Measurements from ENCODE around the gene TRIM27.

The TRIM27 gene

DNA sequence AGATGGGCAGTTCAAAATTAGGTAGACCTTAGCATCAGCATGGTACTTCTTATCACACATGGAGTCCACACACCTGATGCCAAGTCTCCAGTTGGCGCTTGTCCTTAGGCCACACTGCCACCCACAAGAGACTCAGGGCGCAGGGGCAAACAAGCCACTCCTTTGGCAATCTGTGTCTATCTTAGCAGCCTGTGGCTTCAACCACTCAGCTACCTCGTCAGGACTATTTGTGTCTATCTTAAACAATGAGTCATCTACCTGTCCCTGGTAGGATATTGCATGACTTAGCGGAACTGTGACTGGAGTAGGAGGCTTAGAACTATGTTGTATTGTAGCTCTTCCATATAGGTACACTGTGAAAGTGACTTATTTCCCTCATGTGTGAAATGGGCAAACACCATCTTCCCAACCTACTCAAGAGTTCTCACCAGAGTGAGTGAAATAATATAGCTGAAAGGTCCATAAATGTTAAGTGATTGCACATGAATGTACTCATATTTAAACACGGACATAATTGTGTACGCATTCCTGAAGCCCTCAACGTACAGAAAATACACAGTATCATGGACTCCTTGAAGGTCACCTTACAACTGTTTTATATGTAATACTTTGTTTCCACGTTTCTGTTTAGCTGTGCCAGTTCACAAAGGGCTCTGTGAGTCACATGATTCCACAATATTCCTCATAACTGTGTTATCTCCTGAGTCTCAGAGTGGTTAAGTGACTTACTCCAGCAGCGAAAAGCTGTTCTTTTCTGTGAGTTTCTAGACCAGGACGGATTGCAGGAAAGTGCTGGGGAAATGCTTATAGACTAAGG is 1.6 kb downstream of the TRIM27 start:
- H3K4me3 ChIP-seq (IDR thresholded peaks at IDR 0.05; ENCODE audit: insufficient read depth, low read depth, low read length), result no peak overlapping the region
- H3K27me3 ChIP-seq (ENCODE audit: insufficient read depth, low read depth), result no peaks in the 10 kb centered on the region
- H2AFZ ChIP-seq (ENCODE audit: low read depth), result peak overlapping the region; percentile 100
- peak overlapping the region; percentile 94 for H3K9ac ChIP-seq
- H3K27ac ChIP-seq, result peak overlapping the region; percentile 91
- H3K36me3 ChIP-seq (ENCODE audit: insufficient read depth), result peaks cover 12% of the 10 kb centered on the region; the same call in 1 of the 2 replicates
- H3K79me2 ChIP-seq (ENCODE audit: insufficient read depth, low read depth), result peaks cover 47% of the 10 kb centered on the region
- H3K4me1 ChIP-seq (ENCODE audit: low read depth, poor library complexity, severe bottlenecking), result peaks cover 25% of the 10 kb centered on the region
- no peaks in the 10 kb centered on the region for H4K20me1 ChIP-seq (ENCODE audit: insufficient read depth)
- no peak for TF ChIP-seq CTCF (conservative IDR thresholded peaks at IDR 0.05; ENCODE audit: low read depth, low read length)
- peak overlapping the region; percentile 98 for H3K4me2 ChIP-seq

GRCh38 chr6:28920281-28920680 is 3.5 kb downstream of the TRIM27 start:
- Histone ChIP-seq H3K36me3 (ENCODE audit: insufficient read depth) (peaks cover 17% of the 10 kb centered on the region; the same call in 1 of the 2 replicates), H4K20me1 (ENCODE audit: insufficient read depth) (no peaks in the 10 kb centered on the region), H3K4me1 (ENCODE audit: low read depth, poor library complexity, severe bottlenecking) (peaks cover 25% of the 10 kb centered on the region), H2AFZ (ENCODE audit: low read depth) (no peak overlapping the region), H3K27me3 (ENCODE audit: insufficient read depth, low read depth) (no peaks in the 10 kb centered on the region), H3K4me2 (no peak overlapping the region), H3K4me3 (IDR thresholded peaks at IDR 0.05; ENCODE audit: insufficient read depth, low read depth, low read length) (no peak overlapping the region), H3K79me2 (ENCODE audit: insufficient read depth, low read depth) (peaks cover 47% of the 10 kb centered on the region), H3K27ac (no peak overlapping the region), H3K9ac (no peak overlapping the region)
- no peak for TF ChIP-seq CTCF (conservative IDR thresholded peaks at IDR 0.05; ENCODE audit: low read depth, low read length)

- Histone ChIP-seq H3K4me3 (IDR thresholded peaks at IDR 0.05; ENCODE audit: insufficient read depth, low read depth, low read length) (no peak overlapping the region), H3K4me2 (no peak overlapping the region), H3K9ac (no peak overlapping the region), H3K4me1 (ENCODE audit: low read depth, poor library complexity, severe bottlenecking) (no peaks in the 10 kb centered on the region), H3K36me3 (ENCODE audit: insufficient read depth) (peaks cover 31% of the 10 kb centered on the region), H3K27me3 (ENCODE audit: insufficient read depth, low read depth) (no peaks in the 10 kb centered on the region), H2AFZ (ENCODE audit: low read depth) (no peak overlapping the region), H4K20me1 (ENCODE audit: insufficient read depth) (no peaks in the 10 kb centered on the region), H3K27ac (no peak overlapping the region), H3K79me2 (ENCODE audit: insufficient read depth, low read depth) (peaks cover 12% of the 10 kb centered on the region; the same call in 1 of the 2 replicates)
- TF ChIP-seq CTCF (conservative IDR thresholded peaks at IDR 0.05; ENCODE audit: low read depth, low read length), result no peak
Observed at GRCh38 chr6:28914941-28915340, 8.8 kb downstream of the TRIM27 start.

GRCh38 chr6:28910901-28911690 is 12.7 kb downstream of the TRIM27 start:
- Histone ChIP-seq H3K9ac (no peak overlapping the region), H4K20me1 (ENCODE audit: insufficient read depth) (no peaks in the 10 kb centered on the region), H3K27ac (no peak overlapping the region), H3K79me2 (ENCODE audit: insufficient read depth, low read depth) (no peaks in the 10 kb centered on the region), H3K4me1 (ENCODE audit: low read depth, poor library complexity, severe bottlenecking) (no peaks in the 10 kb centered on the region), H3K4me2 (no peak overlapping the region), H3K36me3 (ENCODE audit: insufficient read depth) (peaks cover 15% of the 10 kb centered on the region), H3K4me3 (IDR thresholded peaks at IDR 0.05; ENCODE audit: insufficient read depth, low read depth, low read length) (no peak overlapping the region), H2AFZ (ENCODE audit: low read depth) (no peak overlapping the region), H3K27me3 (ENCODE audit: insufficient read depth, low read depth) (no peaks in the 10 kb centered on the region)
- TF ChIP-seq CTCF (conservative IDR thresholded peaks at IDR 0.05; ENCODE audit: low read depth, low read length), result no peak

Measured in KMS-11 (cell line).